HepG2 (cell line): ENCODE measurements around the gene TREM1. TPM values are rescaled to one million over a fixed set of nuclear protein-coding genes. Genes with fewer than 3 reads are reported as not detected.
A peak's percentile ranks its signal among the peaks of the same experiment; 100 is the strongest.

Source experiments
- FOSL1 ChIP-seq: sonication (generic); formaldehyde crosslinking; IDR thresholded peaks from 2 replicates; pipeline ENCODE4 v1.9.0; 2021; ENCODE audit warnings: missing genetic modification reagents, borderline replicate concordance
- HNF1A ChIP-seq, 2 experiments: sonication (generic) in 1 of 2; formaldehyde crosslinking in 1 of 2; IDR thresholded peaks; 2 replicates each; pipeline versions ENCODE4 v1.4.0 to v1.6.1; 2016 to 2020; ENCODE audit warnings: borderline replicate concordance in 1 of 2, low read depth in 1 of 2, mild to moderate bottlenecking in 1 of 2, missing genetic modification reagents in 1 of 2
- MBD4 ChIP-seq: IDR thresholded peaks from 2 replicates; pipeline ENCODE4 v1.6.1; 2012; ENCODE audit warnings: low read length, inconsistent platforms, borderline replicate concordance
- MEIS1 ChIP-seq: sonication (generic); formaldehyde crosslinking; IDR thresholded peaks from 2 replicates; pipeline ENCODE4 v1.9.0; 2021; ENCODE audit warnings: mild to moderate bottlenecking, missing genetic modification reagents, moderate library complexity, borderline replicate concordance
- NFRKB ChIP-seq: fragments of 450-650 bp; IDR thresholded peaks from 2 replicates; pipeline ENCODE4 v1.6.1; 2017
- PRDM4 ChIP-seq: sonication (generic); formaldehyde crosslinking; IDR thresholded peaks from 2 replicates; pipeline ENCODE4 v1.9.0; 2021; ENCODE audit warnings: missing genetic modification reagents, borderline replicate concordance
- RBM39 ChIP-seq: fragments of 200-400 bp; formaldehyde crosslinking; IDR thresholded peaks from one replicate; pipeline ENCODE4 v1.6.1; 2018; ENCODE audit warnings: antibody characterized with exemption, mild to moderate bottlenecking, low read depth, low read length; ENCODE audit not compliant: poor library complexity, severe bottlenecking
- RFXANK ChIP-seq: IDR thresholded peaks from 2 replicates; pipeline ENCODE4 v1.6.1; 2016
- SRF ChIP-seq: IDR thresholded peaks from 2 replicates; pipeline ENCODE4 v1.6.1; 2011; ENCODE audit warnings: mild to moderate bottlenecking, low read depth, low read length, moderate library complexity
- THAP11 ChIP-seq: IDR thresholded peaks from 2 replicates; pipeline ENCODE4 v1.6.1; 2016; ENCODE audit warnings: missing biosample characterization, missing genetic modification reagents
- ZBTB26 ChIP-seq: IDR thresholded peaks from 2 replicates; pipeline ENCODE4 v1.6.1; 2016; ENCODE audit warnings: missing compliant biosample characterization, missing genetic modification reagents, borderline replicate concordance
- ZNF10 ChIP-seq: sonication (generic); formaldehyde crosslinking; IDR thresholded peaks from 2 replicates; pipeline ENCODE4 v1.4.0; 2020; ENCODE audit warnings: mild to moderate bottlenecking, low read depth, missing genetic modification reagents, borderline replicate concordance
- ZNF264 ChIP-seq: sonication (generic); formaldehyde crosslinking; IDR thresholded peaks from 2 replicates; pipeline ENCODE4 v1.4.0; 2020; ENCODE audit warnings: missing genetic modification reagents
- ZNF460 ChIP-seq: sonication (generic); formaldehyde crosslinking; IDR thresholded peaks from 2 replicates; pipeline ENCODE4 v1.5.1; 2020; ENCODE audit warnings: missing genetic modification reagents, mild to moderate bottlenecking, borderline replicate concordance
- ZNF557 ChIP-seq: sonication (generic); formaldehyde crosslinking; IDR thresholded peaks from 2 replicates; pipeline ENCODE4 v1.4.0; 2020; ENCODE audit warnings: missing genetic modification reagents
- ZSCAN31 ChIP-seq: sonication (generic); formaldehyde crosslinking; IDR thresholded peaks from 2 replicates; pipeline ENCODE4 v1.5.0; 2020; ENCODE audit warnings: low read depth, mild to moderate bottlenecking, missing genetic modification reagents
- polyA plus RNA-seq, 8 experiments: library from polyadenylated mRNA; depleted of rRNA in 3 of 8; stranded (reverse) in 7 of 8; unstranded in 1 of 8; fragments of >200 nt; fragmentation: Illumina TruSeq in 4 of 8; extraction: Trizol in 4 of 8; gene quantifications; 2 replicates each; pipeline versions ENCODE4 v1.2.1 to v1.2.3, GENCODE V29; 2011 to 2016; ENCODE audit warnings: low read depth in 4 of 8, missing spikeins in 1 of 8, mixed read lengths in 1 of 8; ENCODE audit not compliant: insufficient read depth in 1 of 8
- total RNA-seq, 5 experiments: library from RNA; depleted of rRNA; stranded (reverse); fragments of >200 nt; fragmentation: Illumina TruSeq; extraction: Trizol; gene quantifications; 2 replicates each; pipeline ENCODE4 v1.2.3, GENCODE V29; 2016; ENCODE audit warnings: low read depth in 1 of 5
- TF ChIP-seq, protein P1 (sequence below): sonication (generic); formaldehyde crosslinking; IDR thresholded peaks from 2 replicates; pipeline ENCODE4 v1.5.1; 2020; ENCODE audit warnings: missing genetic modification reagents, mild to moderate bottlenecking, borderline replicate concordance

Gene TREM1
- total and polyA plus RNA-seq, 2 of the 13 experiments (the other 11 are each of a cell fraction or from before 2014, with no cell fraction given), result 0.49 TPM; not detected in 1

DNA sequence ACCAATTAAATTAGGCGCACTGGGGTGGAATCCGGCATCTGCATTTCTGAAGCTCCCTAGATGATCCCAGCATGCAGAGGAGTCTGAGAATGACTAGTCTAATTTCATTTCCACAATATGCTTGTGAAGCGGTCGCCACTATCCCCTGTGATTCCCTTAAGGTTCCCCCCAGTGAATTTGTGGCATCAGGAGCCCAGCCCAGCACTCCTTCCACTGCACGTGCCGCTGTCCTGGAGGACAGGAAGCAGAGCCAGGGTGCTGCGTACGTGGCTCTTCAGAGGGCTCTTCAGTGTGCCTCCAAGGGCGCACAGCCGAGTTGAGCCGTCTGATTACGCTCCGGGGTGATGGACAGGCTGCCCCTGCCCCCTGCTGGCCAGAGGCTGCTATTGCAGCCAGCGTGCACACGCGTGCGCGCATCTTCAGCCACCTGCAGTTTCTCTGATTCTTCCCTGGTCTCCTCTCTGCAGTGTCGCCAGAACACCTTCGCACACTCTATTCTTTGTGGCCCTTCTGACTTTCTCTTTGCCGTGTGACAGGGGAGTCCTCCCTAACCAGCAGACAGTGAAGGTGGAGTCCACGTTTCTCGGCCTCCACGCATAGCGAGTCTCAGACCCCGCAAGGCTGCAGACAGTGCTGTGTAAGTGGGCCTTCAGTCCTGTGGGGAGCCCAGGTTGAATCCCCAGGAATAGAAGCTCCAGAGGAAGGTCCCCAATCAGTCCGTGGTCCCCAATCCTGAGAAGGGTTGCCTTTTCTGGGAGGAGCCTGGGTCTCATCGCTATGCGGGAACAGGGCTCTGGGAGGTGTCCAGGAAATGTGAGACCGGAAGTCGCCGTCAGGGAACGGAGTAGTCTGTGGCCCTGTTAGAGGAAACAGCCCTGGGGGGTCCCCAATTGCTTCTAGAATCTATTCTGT lies 32.4 kb upstream of the TREM1 start (continued):
- TF ChIP-seq, protein P1, sequence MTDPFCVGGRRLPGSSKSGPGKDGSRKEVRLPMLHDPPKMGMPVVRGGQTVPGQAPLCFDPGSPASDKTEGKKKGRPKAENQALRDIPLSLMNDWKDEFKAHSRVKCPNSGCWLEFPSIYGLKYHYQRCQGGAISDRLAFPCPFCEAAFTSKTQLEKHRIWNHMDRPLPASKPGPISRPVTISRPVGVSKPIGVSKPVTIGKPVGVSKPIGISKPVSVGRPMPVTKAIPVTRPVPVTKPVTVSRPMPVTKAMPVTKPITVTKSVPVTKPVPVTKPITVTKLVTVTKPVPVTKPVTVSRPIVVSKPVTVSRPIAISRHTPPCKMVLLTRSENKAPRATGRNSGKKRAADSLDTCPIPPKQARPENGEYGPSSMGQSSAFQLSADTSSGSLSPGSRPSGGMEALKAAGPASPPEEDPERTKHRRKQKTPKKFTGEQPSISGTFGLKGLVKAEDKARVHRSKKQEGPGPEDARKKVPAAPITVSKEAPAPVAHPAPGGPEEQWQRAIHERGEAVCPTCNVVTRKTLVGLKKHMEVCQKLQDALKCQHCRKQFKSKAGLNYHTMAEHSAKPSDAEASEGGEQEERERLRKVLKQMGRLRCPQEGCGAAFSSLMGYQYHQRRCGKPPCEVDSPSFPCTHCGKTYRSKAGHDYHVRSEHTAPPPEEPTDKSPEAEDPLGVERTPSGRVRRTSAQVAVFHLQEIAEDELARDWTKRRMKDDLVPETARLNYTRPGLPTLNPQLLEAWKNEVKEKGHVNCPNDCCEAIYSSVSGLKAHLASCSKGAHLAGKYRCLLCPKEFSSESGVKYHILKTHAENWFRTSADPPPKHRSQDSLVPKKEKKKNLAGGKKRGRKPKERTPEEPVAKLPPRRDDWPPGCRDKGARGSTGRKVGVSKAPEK (CRISPR knock-in tag), result peak; percentile 62; the same call in 1 of the 2 replicates
- TF ChIP-seq HNF1A (IDR thresholded peaks at IDR 0.05; ENCODE audit: low read depth) (no peak), HNF1A (CRISPR knock-in tag; IDR thresholded peaks at IDR 0.05; ENCODE audit: borderline replicate concordance) (no peak), NFRKB (no peak), ZBTB26 (CRISPR knock-in tag) (no peak), ZNF10 (CRISPR knock-in tag) (no peak), ZNF460 (CRISPR knock-in tag) (no peak), THAP11 (CRISPR knock-in tag) (no peak; the same call in 1 of the 2 replicates), SRF (no peak), RFXANK (0 out of 2 replicates have a peak, but pooled peaks have one; percentile 48), PRDM4 (no peak), ZSCAN31 (CRISPR knock-in tag) (peak; percentile 68; the same call in 1 of the 2 replicates), MBD4 (no peak), ZNF557 (CRISPR knock-in tag) (no peak), FOSL1 (CRISPR knock-in tag) (no peak), RBM39 (no peak), ZNF264 (CRISPR knock-in tag) (no peak), MEIS1 (CRISPR knock-in tag) (peak; percentile 80; the same call in 1 of the 2 replicates)
